Psoas muscle (tissue), 8 donors: ENCODE measurements around the gene CFAP251. TPM values are rescaled to one million over a fixed set of nuclear protein-coding genes. Genes with fewer than 3 reads are reported as not detected.

ENCODE experiments used
- ATAC-seq, 4 donors: fragments of 200-7000 bp; cut with Tn5 transposase; one replicate each; pipeline ENCODE4 v1.9.1; 2020; ENCODE audit warnings: moderate library complexity in 3 of 4, mild to moderate bottlenecking in 2 of 4
- DNase-seq, 2 donors: peaks; one replicate each; pipeline ENCODE4 v3.0.0-alpha.2; 2020
- H3K27ac ChIP-seq: fragments of 200-600 bp; one replicate; pipeline ENCODE4 v1.8.0; 2022
- H3K27me3 ChIP-seq, 3 donors: fragments of 200-600 bp in 1 of 3; one replicate each; pipeline versions ENCODE4 v1.6.1 to v1.8.0; 2013 to 2022; ENCODE audit warnings: low read length in 2 of 3, mild to moderate bottlenecking in 2 of 3, moderate library complexity in 1 of 3; ENCODE audit not compliant: insufficient read depth in 3 of 3
- H3K36me3 ChIP-seq, 2 donors: fragments of 200-600 bp in 1 of 2; one replicate each; pipeline versions ENCODE4 v1.6.1 to v1.8.0; 2013 to 2022; ENCODE audit warnings: low read depth in 1 of 2, mild to moderate bottlenecking in 1 of 2, moderate library complexity in 1 of 2; ENCODE audit not compliant: insufficient read depth in 1 of 2
- H3K4me1 ChIP-seq: fragments of 200-600 bp; one replicate; pipeline ENCODE4 v1.8.0; 2022
- H3K4me3 ChIP-seq: fragments of 200-600 bp; one replicate; pipeline ENCODE4 v1.8.0; 2022; ENCODE audit warnings: mild to moderate bottlenecking
- H3K9me3 ChIP-seq: fragments of 200-600 bp; one replicate; pipeline ENCODE4 v1.8.0; 2022
- WGBS, 3 donors: extraction: QIAGEN DNeasy Blood & Tissue Kit; methylation state at CpG; one replicate each; pipeline versions ENCODE4 v1.1.6 to v1.1.7; 2013; 5-methylcytosine and 5-hydroxymethylcytosine counted together
- intact Hi-C, 2 donors: fragments of 100-400 bp; cut with DNase I; formaldehyde crosslinking; loops; one replicate each; pipeline versions ENCODE4 v1.11.0 to v1.14.2; 2022
- polyA plus RNA-seq, 3 donors: library from polyadenylated mRNA; stranded (reverse); fragments of 200-250 nt; gene quantifications; one replicate each; pipeline ENCODE4 v1.2.3, GENCODE V29; 2013
- total RNA-seq, 4 donors: library from RNA; stranded (reverse); fragmentation: NEBNext Ultra II Directional in 2 of 4; extraction: Animal tissue kit (Norgen Biotek cat#: 25700) in 2 of 4; gene quantifications; one replicate each; pipeline versions ENCODE4 v1.2.1 to v1.2.4, GENCODE V29; 2021 to 2023
- TF ChIP-seq, protein P1 (sequence below): fragments of 200-600 bp; IDR thresholded peaks from one replicate; pipeline ENCODE4 v1.8.0; 2022; ENCODE audit warnings: antibody characterized with exemption
- donor health status: healthy with polysubstance abuse.
- donor health status: DM: no; HTN: no; CAD: no; lungs with moderate emphysema.
- donor health status: Bipolar disorder and iron deficiency.
- donor health status: healthy.
- donor health status: DM: yes; HTN: yes; CAD: no.
- donor health status: DM: no; HTN: no; CAD: no.
- donor health status: DM: no; HTN: no; CAD: no.
- donor health status: DM: yes; HTN: yes; CAD: no.

Gene CFAP251
- total and polyA plus RNA-seq, 7 donors, result 0.36 to 0.79 (median 0.64) TPM

DNA sequence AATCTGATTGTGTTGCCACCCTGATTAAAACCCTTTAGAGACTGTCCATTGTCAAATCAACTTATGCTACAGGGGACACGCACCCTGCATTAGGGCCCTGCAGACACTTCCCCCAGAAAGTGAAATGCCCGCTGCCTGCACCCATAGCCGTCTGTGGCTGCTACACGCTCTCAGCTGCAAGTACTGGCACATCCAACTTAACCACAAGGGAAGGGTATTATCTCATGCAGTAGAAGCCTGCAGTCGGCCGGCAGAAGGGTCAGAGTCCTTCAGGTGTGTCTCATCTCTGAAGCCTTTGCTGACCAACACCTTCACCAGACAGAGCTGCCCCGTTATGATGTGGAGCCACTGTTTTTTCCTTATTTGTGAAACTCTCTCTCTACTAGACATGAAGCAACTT is 20.8 kb downstream of the CFAP251 start:
- Histone ChIP-seq H3K27me3 (no peaks in the 10 kb centered on the region), H3K4me1 (no peaks in the 10 kb centered on the region), H3K4me3 (no peak overlapping the region), H3K27ac (no peak overlapping the region), H3K9me3 (no peaks in the 10 kb centered on the region), H3K36me3 (peaks cover 0 to 47% of the 10 kb centered on the region in 2 donors)
- intact Hi-C loops, result no loop called here
- TF ChIP-seq, protein P1, sequence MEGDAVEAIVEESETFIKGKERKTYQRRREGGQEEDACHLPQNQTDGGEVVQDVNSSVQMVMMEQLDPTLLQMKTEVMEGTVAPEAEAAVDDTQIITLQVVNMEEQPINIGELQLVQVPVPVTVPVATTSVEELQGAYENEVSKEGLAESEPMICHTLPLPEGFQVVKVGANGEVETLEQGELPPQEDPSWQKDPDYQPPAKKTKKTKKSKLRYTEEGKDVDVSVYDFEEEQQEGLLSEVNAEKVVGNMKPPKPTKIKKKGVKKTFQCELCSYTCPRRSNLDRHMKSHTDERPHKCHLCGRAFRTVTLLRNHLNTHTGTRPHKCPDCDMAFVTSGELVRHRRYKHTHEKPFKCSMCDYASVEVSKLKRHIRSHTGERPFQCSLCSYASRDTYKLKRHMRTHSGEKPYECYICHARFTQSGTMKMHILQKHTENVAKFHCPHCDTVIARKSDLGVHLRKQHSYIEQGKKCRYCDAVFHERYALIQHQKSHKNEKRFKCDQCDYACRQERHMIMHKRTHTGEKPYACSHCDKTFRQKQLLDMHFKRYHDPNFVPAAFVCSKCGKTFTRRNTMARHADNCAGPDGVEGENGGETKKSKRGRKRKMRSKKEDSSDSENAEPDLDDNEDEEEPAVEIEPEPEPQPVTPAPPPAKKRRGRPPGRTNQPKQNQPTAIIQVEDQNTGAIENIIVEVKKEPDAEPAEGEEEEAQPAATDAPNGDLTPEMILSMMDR, result no peak
- DNase-seq (no peak), ATAC-seq (no peak)
- WGBS, 3 donors, result 60 to 78% (median 66%) methylated on average over 7 of the region's 7 CpGs

DNA sequence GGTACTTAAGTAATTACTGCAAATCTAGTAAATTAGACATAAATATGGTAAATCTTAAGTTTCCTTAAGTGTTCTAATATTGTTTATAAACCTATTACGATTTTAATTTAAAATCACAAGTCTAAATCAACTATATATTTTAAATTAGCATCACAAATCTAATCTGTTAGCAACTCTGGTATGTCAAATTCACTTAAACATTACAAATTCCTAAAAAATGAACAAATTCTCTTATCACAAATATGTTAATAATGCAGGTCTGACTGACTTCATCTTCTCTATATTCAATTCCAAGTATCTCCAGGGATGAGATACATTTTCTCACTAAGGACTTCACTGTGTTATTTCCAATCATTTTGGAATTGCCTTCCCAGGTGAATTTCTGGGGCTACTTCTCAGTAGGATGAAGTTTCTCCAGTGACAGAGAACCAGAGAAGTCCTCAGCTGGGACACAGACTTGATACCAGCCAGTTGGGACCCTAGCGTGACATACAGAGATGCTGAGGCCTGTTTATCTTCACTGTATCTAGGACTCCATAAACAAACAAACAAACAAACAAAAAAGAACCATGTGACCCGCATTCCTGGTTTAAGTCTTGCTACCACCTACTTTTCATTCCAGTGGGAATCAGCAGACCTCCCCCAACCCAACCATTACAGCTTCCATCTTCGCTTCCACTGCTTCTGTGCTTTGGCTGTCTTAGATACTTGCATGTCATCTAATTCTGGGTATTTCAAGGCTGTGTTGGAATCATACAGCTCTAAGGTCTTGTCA is 21.8 kb downstream of the CFAP251 start:
- Histone ChIP-seq H3K9me3 (no peaks in the 10 kb centered on the region), H3K36me3 (peaks cover 0 to 47% of the 10 kb centered on the region in 2 donors), H3K27ac (no peak overlapping the region), H3K27me3 (no peaks in the 10 kb centered on the region), H3K4me1 (no peaks in the 10 kb centered on the region), H3K4me3 (no peak overlapping the region)
- DNase-seq, result no peak
- ATAC-seq, result no peak
- TF ChIP-seq, protein P1, result no peak
- intact Hi-C loops, result no loop called here
- WGBS, 3 donors, result 79 to 91% (median 91%) methylated on average over 4 of the region's 4 CpGs

DNA sequence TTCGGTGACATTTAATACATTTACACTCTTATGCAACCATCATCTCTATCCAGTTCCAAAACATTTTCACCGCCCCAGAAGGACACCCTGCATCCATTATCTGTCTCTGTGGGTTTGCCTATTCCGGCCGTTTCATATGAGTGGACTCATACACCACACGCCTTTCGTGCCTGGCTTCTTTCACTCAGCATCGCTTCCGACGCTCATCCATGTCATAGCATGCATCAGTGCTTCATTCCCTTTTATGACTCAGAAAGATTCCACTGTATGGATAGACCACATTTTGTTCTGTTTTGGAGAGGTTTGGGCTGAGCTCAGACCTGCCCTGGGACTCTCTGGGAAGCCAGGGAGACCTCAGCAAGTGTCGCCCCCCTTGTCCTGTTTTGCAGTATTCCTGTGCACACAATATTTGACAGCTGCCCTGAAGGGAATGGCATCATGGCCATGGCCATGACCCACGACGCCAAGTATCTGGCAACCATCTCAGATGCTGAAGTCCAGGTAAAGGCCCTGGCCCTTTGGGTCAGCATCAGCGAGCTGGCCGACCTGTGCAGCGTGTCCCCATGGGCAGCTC is 23.8 kb downstream of the CFAP251 start:
- Histone ChIP-seq H3K36me3 (peaks cover 0 to 34% of the 10 kb centered on the region in 2 donors), H3K27ac (no peak overlapping the region), H3K4me3 (no peak overlapping the region), H3K9me3 (no peaks in the 10 kb centered on the region), H3K4me1 (no peaks in the 10 kb centered on the region), H3K27me3 (no peaks in the 10 kb centered on the region)
- intact Hi-C loops, result no loop called here
- 96 to 97% (median 96%) methylated on average over 15 of the region's 15 CpGs for WGBS, 3 donors
- TF ChIP-seq, protein P1, result no peak
- ATAC-seq (no peak), DNase-seq (no peak)

DNA sequence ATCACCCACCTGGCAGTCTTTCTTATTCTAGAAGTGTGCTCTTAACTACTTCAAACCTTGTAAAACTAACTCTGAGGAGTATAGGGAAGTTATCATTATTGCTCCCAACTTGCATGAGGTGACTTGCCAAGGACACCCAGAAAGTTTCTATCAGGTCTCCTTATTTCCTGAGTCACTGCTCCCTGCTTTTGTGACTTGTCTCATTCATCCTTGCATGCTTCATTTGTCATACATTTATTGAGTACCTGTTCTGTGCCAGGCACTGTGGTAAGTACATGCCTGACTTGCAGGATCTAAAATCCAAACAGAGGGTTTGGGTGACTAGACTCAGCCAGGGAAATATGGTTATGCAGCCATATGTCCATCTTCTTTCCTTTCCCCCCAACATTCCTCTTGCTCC is 25.5 kb downstream of the CFAP251 start:
- no peak overlapping the region for H3K27ac ChIP-seq
- no peaks in the 10 kb centered on the region for H3K4me1 ChIP-seq
- no peak for DNase-seq
- TF ChIP-seq, protein P1, result no peak
- H3K4me3 ChIP-seq, result no peak overlapping the region
- no peaks in the 10 kb centered on the region for H3K27me3 ChIP-seq
- intact Hi-C loops, result no loop called here
- peaks cover 0 to 26% of the 10 kb centered on the region in 2 donors for H3K36me3 ChIP-seq
- no peak for ATAC-seq
- no peaks in the 10 kb centered on the region for H3K9me3 ChIP-seq
